ENCODE results near the gene RASD2. TPM values are rescaled to one million over a fixed set of nuclear protein-coding genes. Genes with fewer than 3 reads are reported as not detected.

The RASD2 gene
- total and polyA plus RNA-seq, 9 donors = 0.24 to 4.4 (median 2.8) TPM

DNA sequence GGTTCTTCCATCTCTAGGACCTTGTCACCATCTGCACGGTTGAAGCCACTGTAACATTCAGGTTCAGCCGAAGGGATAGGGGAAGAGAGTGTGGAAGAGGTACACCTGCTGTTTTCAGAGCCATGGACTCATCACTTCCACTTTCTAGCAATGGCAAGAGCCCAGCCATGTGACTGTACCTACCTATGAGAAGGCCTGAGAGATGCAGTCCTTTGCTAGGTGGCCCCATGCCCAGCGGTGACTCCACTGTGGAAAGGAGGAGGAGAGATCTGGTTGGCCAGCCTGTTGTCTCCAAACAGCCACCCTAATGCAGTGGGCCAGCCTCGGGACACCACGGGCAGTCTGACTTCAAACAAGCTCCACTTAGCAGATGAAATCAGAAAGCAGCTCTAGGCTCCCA, 16.0 kb downstream of the RASD2 start:
- no peaks in the 10 kb centered on the region for H3K27me3 ChIP-seq
- 81 to 88% (median 84%) methylated on average over 5 of the region's 5 CpGs for WGBS, 3 donors
- H3K9me3 ChIP-seq = no peaks in the 10 kb centered on the region
- intact Hi-C loops (cut with DNase I) = no loop called here
- H3K4me1 ChIP-seq (ENCODE audit: insufficient read depth) = no peaks in the 10 kb centered on the region
- TF ChIP-seq EP300 (IDR thresholded peaks at IDR 0.05) (no peak), POLR2A (IDR thresholded peaks at IDR 0.05) (no peak)
- TF ChIP-seq, protein P1, sequence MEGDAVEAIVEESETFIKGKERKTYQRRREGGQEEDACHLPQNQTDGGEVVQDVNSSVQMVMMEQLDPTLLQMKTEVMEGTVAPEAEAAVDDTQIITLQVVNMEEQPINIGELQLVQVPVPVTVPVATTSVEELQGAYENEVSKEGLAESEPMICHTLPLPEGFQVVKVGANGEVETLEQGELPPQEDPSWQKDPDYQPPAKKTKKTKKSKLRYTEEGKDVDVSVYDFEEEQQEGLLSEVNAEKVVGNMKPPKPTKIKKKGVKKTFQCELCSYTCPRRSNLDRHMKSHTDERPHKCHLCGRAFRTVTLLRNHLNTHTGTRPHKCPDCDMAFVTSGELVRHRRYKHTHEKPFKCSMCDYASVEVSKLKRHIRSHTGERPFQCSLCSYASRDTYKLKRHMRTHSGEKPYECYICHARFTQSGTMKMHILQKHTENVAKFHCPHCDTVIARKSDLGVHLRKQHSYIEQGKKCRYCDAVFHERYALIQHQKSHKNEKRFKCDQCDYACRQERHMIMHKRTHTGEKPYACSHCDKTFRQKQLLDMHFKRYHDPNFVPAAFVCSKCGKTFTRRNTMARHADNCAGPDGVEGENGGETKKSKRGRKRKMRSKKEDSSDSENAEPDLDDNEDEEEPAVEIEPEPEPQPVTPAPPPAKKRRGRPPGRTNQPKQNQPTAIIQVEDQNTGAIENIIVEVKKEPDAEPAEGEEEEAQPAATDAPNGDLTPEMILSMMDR (IDR thresholded peaks at IDR 0.05) = no peak
- no peak overlapping the region for H3K4me3 ChIP-seq
- no peak for DNase-seq
- no peak overlapping the region for H3K27ac ChIP-seq
- no peaks in the 10 kb centered on the region for H3K36me3 ChIP-seq

DNA sequence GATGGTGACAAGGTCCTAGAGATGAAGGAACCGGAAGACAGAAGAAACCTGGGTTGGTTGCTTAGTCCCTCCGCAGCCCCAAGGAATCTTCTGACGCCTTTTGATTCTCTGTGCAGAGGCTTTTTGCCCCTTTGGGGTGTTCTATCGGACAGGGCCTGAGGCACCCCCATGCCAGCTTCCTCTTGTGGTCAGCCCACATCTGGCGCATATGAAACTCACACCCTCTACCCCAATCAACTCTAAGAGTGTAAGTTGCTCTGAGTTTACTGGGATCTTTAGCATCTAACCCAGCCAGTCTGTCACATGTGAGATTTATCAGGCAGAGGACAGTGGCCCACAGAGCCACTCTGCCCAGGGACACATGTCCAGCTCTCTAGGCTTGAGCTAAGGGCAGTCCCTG, 17.4 kb downstream of the RASD2 start:
- TF ChIP-seq, protein P1 (IDR thresholded peaks at IDR 0.05) = no peak
- no peak for TF ChIP-seq POLR2A (IDR thresholded peaks at IDR 0.05)
- no peak for TF ChIP-seq EP300 (IDR thresholded peaks at IDR 0.05)
- no peak for DNase-seq
- 90 to 94% (median 91%) methylated on average over 5 of the region's 5 CpGs for WGBS, 3 donors
- no peak overlapping the region for H3K27ac ChIP-seq
- H3K4me1 ChIP-seq (ENCODE audit: insufficient read depth) = no peaks in the 10 kb centered on the region
- H3K36me3 ChIP-seq = no peaks in the 10 kb centered on the region
- intact Hi-C loops (cut with DNase I) = no loop called here
- H3K9me3 ChIP-seq = no peaks in the 10 kb centered on the region
- no peaks in the 10 kb centered on the region for H3K27me3 ChIP-seq
- H3K4me3 ChIP-seq = no peak overlapping the region

DNA sequence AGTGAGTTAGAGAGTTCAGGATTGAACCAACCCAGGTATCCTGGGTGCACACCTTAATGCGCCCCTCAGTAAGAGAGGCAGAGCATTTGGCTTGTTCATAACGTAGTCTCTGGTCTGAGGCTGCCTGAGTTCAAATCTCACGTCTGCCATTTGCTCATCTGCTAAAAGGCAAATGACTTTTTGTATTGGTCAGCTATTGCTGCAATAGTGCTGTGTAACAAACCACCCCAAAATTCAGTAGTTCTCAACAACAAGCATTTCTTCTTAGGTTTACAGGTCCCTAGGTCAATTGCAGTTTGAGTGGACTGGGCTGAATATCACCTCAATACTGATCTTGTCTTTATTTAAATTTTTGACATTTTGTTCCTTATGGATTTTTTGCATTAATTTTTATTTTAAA, 18.1 kb downstream of the RASD2 start:
- DNase-seq = no peak
- Histone ChIP-seq H3K9me3 (no peaks in the 10 kb centered on the region), H3K27me3 (no peaks in the 10 kb centered on the region), H3K4me1 (ENCODE audit: insufficient read depth) (no peaks in the 10 kb centered on the region), H3K36me3 (no peaks in the 10 kb centered on the region), H3K27ac (no peak overlapping the region), H3K4me3 (no peak overlapping the region)
- intact Hi-C loops (cut with DNase I) = no loop called here
- TF ChIP-seq POLR2A (IDR thresholded peaks at IDR 0.05) = no peak
- TF ChIP-seq EP300 (IDR thresholded peaks at IDR 0.05) = no peak
- TF ChIP-seq, protein P1 (IDR thresholded peaks at IDR 0.05) = no peak
- 58 to 91% (median 68%) methylated on average over 3 of the region's 3 CpGs for whole genome bisulfite sequencing, 3 donors

DNA sequence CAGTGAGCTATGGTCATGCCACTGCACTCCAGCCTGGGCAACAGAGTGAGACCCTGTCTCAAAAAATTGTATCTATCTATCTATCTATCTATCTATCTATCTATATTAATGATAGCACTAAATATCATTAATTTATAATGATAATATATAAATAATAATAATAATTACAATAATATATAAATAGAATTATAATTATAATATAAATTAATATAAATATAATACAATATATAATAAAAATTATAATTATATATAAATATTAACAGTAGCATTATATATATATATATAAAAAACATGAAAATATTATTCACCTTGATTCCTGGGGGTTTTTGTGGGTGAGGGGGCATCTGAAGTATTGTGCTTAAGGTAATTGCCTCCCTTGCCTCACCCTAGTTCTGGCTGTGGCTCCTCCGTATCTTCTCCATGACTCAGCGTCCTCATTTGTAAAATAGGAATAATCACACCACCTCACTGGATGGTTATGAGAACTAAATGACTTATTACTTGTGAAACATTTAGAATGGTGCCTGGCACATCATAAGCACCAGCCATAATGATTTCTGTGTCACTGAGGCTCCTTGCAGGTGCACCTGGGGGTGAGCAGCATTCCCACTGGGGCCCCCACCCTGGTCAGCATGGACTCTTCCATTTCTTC, 18.8 kb downstream of the RASD2 start:
- no peak overlapping the region for H3K27ac ChIP-seq
- TF ChIP-seq EP300 (IDR thresholded peaks at IDR 0.05) (no peak), POLR2A (IDR thresholded peaks at IDR 0.05) (no peak)
- TF ChIP-seq, protein P1 (IDR thresholded peaks at IDR 0.05) = no peak
- no peaks in the 10 kb centered on the region for H3K9me3 ChIP-seq
- H3K27me3 ChIP-seq = no peaks in the 10 kb centered on the region
- intact Hi-C loops (cut with DNase I) = no loop called here
- WGBS, 3 donors = 80 to 84% (median 82%) methylated on average over 2 of the region's 2 CpGs
- H3K4me1 ChIP-seq (ENCODE audit: insufficient read depth) = no peaks in the 10 kb centered on the region
- H3K36me3 ChIP-seq = no peaks in the 10 kb centered on the region
- H3K4me3 ChIP-seq = no peak overlapping the region
- no peak for DNase-seq
